ENCODE measurements around the gene CKAP5. TPM values are rescaled to one million over a fixed set of nuclear protein-coding genes. Genes with fewer than 3 reads are reported as not detected.

The CKAP5 gene
- total RNA-seq, 1 donor from 2014 or later = 169 TPM

GRCh38 chr11:46755962-46756361 lies 90.1 kb downstream of the CKAP5 start:
- no peaks in the 10 kb centered on the region for H3K27me3 Mint-ChIP-seq
- no peaks in the 10 kb centered on the region for H3K4me1 Mint-ChIP-seq (ENCODE audit: unreplicated experiment)
- peaks cover 43% of the 10 kb centered on the region for H3K36me3 Mint-ChIP-seq
- H3K9me3 Mint-ChIP-seq = no peaks in the 10 kb centered on the region
- no peak overlapping the region for H3K27ac Mint-ChIP-seq
- no peak for TF ChIP-seq CTCF (conservative IDR thresholded peaks at IDR 0.05)
- DNase-seq (ENCODE audit: extremely low spot score, unreplicated experiment) = no peak
- no peak overlapping the region for H3K4me3 Mint-ChIP-seq

GRCh38 chr11:46747150-46747549 lies 98.9 kb downstream of the CKAP5 start:
- H3K27me3 Mint-ChIP-seq = no peaks in the 10 kb centered on the region
- no peaks in the 10 kb centered on the region for H3K4me1 Mint-ChIP-seq (ENCODE audit: unreplicated experiment)
- DNase-seq (ENCODE audit: extremely low spot score, unreplicated experiment) = no peak
- H3K4me3 Mint-ChIP-seq = no peak overlapping the region
- H3K27ac Mint-ChIP-seq = no peak overlapping the region
- no peak for TF ChIP-seq CTCF (conservative IDR thresholded peaks at IDR 0.05)
- H3K36me3 Mint-ChIP-seq = peaks cover 47% of the 10 kb centered on the region
- H3K9me3 Mint-ChIP-seq = no peaks in the 10 kb centered on the region

GRCh38 chr11:46745995-46746394 lies 100.1 kb downstream of the CKAP5 start:
- H3K4me1 Mint-ChIP-seq (ENCODE audit: unreplicated experiment) = no peaks in the 10 kb centered on the region
- TF ChIP-seq CTCF (conservative IDR thresholded peaks at IDR 0.05) = no peak
- no peaks in the 10 kb centered on the region for H3K27me3 Mint-ChIP-seq
- no peak overlapping the region for H3K27ac Mint-ChIP-seq
- peaks cover 49% of the 10 kb centered on the region for H3K36me3 Mint-ChIP-seq
- DNase-seq (ENCODE audit: extremely low spot score, unreplicated experiment) = no peak
- no peak overlapping the region for H3K4me3 Mint-ChIP-seq
- no peaks in the 10 kb centered on the region for H3K9me3 Mint-ChIP-seq

GRCh38 chr11:46745328-46745727 lies 100.8 kb downstream of the CKAP5 start:
- no peak overlapping the region for H3K27ac Mint-ChIP-seq
- TF ChIP-seq CTCF (conservative IDR thresholded peaks at IDR 0.05) = no peak
- H3K36me3 Mint-ChIP-seq = peaks cover 43% of the 10 kb centered on the region
- no peaks in the 10 kb centered on the region for H3K4me1 Mint-ChIP-seq (ENCODE audit: unreplicated experiment)
- H3K27me3 Mint-ChIP-seq = no peaks in the 10 kb centered on the region
- H3K9me3 Mint-ChIP-seq = no peaks in the 10 kb centered on the region
- no peak for DNase-seq (ENCODE audit: extremely low spot score, unreplicated experiment)
- no peak overlapping the region for H3K4me3 Mint-ChIP-seq

- no peak overlapping the region for H3K4me3 Mint-ChIP-seq
- TF ChIP-seq CTCF (conservative IDR thresholded peaks at IDR 0.05) = no peak
- peaks cover 40% of the 10 kb centered on the region for H3K36me3 Mint-ChIP-seq
- H3K27me3 Mint-ChIP-seq = no peaks in the 10 kb centered on the region
- H3K4me1 Mint-ChIP-seq (ENCODE audit: unreplicated experiment) = no peaks in the 10 kb centered on the region
- DNase-seq (ENCODE audit: extremely low spot score, unreplicated experiment) = no peak
- H3K27ac Mint-ChIP-seq = no peak overlapping the region
- H3K9me3 Mint-ChIP-seq = no peaks in the 10 kb centered on the region
These were observed 102.3 kb downstream of the CKAP5 start for GRCh38 chr11:46743693-46744339.

GRCh38 chr11:46743043-46743442 lies 103.0 kb downstream of the CKAP5 start:
- H3K9me3 Mint-ChIP-seq = no peaks in the 10 kb centered on the region
- H3K27ac Mint-ChIP-seq = no peak overlapping the region
- no peak for DNase-seq (ENCODE audit: extremely low spot score, unreplicated experiment)
- no peaks in the 10 kb centered on the region for H3K27me3 Mint-ChIP-seq
- no peak for TF ChIP-seq CTCF (conservative IDR thresholded peaks at IDR 0.05)
- H3K4me3 Mint-ChIP-seq = no peak overlapping the region
- no peaks in the 10 kb centered on the region for H3K4me1 Mint-ChIP-seq (ENCODE audit: unreplicated experiment)
- H3K36me3 Mint-ChIP-seq = peaks cover 37% of the 10 kb centered on the region
